ENCODE measurements around the gene C13orf46. TPM values are rescaled to one million over a fixed set of nuclear protein-coding genes. Genes with fewer than 3 reads are reported as not detected.

The C13orf46 gene
- total and polyA plus RNA-seq, 8 donors: 0.58 to 32.6 (median 8.7) TPM; not detected in 1

DNA sequence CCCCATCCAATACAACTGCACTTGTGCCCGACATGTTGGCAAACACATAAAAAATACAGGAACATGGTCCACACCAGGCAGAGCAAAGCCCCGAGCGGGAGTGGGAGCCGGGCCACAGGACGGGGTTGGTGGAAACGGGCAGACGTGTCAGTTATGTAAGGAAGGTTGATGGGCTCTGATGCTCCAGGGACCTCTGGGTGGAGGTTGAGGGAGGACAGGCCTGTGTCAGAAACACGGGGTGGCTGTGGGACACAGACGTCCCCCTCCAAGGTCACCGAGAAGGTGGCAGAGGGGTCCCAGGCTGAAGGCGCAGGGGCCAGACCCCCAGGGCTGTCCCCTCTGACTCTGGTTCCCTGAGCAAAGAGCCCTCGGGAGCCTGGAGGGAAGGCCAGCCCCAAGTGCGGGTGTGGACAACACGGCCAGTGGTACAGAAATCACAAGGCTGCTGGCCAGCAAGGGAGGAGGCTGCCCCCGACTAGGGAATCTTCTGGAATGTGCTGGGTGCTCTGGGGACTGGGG, 31.4 kb upstream of the C13orf46 start:
- Histone ChIP-seq H3K36me3 (peaks cover 8 to 55% (median 35%) of the 10 kb centered on the region in 4 donors), H3K4me3 (no peak overlapping the region), H3K9me3 (no peaks in the 10 kb centered on the region), H3K27me3 (no peaks in the 10 kb centered on the region), H3K27ac (peak overlapping the region in 3 of 5 donors; percentile 12 to 50 (median 30)), H3K4me1 (peaks cover 0 to 3% (median 0%) of the 10 kb centered on the region in 4 donors)
- TF ChIP-seq POLR2A (IDR thresholded peaks at IDR 0.05) (no peak), POLR2AphosphoS5 (IDR thresholded peaks at IDR 0.05) (no peak), EP300 (IDR thresholded peaks at IDR 0.05) (no peak)
- TF ChIP-seq, protein P1, sequence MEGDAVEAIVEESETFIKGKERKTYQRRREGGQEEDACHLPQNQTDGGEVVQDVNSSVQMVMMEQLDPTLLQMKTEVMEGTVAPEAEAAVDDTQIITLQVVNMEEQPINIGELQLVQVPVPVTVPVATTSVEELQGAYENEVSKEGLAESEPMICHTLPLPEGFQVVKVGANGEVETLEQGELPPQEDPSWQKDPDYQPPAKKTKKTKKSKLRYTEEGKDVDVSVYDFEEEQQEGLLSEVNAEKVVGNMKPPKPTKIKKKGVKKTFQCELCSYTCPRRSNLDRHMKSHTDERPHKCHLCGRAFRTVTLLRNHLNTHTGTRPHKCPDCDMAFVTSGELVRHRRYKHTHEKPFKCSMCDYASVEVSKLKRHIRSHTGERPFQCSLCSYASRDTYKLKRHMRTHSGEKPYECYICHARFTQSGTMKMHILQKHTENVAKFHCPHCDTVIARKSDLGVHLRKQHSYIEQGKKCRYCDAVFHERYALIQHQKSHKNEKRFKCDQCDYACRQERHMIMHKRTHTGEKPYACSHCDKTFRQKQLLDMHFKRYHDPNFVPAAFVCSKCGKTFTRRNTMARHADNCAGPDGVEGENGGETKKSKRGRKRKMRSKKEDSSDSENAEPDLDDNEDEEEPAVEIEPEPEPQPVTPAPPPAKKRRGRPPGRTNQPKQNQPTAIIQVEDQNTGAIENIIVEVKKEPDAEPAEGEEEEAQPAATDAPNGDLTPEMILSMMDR (IDR thresholded peaks at IDR 0.05): no peak
- no peak for DNase-seq
- intact Hi-C loops (cut with DNase I; ENCODE audit: low total_unique reads): no loop called here
- WGBS, 5 donors: 72 to 88% (median 82%) methylated on average over 13 to 15 of the region's 15 CpGs

DNA sequence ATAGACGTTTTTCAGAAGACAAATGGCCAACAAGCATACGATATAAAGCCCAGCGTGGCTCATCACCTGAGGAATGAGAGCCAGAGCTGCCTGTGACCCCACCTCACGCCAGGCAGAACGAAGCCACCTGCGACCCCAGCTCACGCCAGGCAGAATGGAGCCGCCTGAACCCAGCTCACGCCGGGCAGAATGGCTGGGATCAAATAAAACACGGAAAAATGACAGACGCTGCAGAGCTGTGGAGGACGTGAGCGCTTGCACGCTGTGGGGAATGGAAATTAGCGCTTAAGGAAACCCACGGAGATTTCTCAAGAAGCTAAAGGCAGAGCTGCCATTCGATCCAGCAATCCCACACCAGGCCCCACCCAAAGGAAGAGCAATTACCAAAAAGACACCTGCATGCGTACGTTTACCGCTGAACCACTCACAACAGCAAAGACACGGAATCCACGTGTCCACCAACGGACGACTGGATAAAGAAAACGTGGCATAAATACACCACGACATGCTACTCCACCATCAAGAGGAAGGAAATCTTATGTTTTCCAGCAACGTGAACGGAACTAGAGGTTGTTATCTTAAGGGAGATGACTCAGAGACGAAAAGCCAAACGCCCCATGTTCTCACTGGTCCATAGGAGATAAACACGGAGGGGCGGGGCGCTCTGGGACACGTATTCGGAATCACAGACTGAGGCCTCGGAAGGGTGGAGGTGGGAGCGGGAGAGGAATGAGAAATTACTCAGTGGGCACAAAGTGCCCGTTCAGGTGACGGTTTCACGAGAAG, 30.7 kb upstream of the C13orf46 start:
- Histone ChIP-seq H3K9me3 (no peaks in the 10 kb centered on the region), H3K27ac (peak overlapping the region in 3 of 5 donors; percentile 50 to 69 (median 54)), H3K27me3 (no peaks in the 10 kb centered on the region), H3K4me1 (peaks cover 0 to 3% (median 0%) of the 10 kb centered on the region in 4 donors), H3K36me3 (peaks cover 8 to 51% (median 31%) of the 10 kb centered on the region in 4 donors), H3K4me3 (no peak overlapping the region)
- TF ChIP-seq POLR2AphosphoS5 (IDR thresholded peaks at IDR 0.05): peak in 1 of 3 donors; percentile 48
- TF ChIP-seq, protein P1 (IDR thresholded peaks at IDR 0.05): no peak
- no peak for TF ChIP-seq POLR2A (IDR thresholded peaks at IDR 0.05)
- peak in 1 of 2 donors; percentile 77 for DNase-seq
- 74 to 82% (median 77%) methylated on average over 41 of the region's 41 CpGs for WGBS, 5 donors
- intact Hi-C loops (cut with DNase I; ENCODE audit: low total_unique reads): no loop called here

DNA sequence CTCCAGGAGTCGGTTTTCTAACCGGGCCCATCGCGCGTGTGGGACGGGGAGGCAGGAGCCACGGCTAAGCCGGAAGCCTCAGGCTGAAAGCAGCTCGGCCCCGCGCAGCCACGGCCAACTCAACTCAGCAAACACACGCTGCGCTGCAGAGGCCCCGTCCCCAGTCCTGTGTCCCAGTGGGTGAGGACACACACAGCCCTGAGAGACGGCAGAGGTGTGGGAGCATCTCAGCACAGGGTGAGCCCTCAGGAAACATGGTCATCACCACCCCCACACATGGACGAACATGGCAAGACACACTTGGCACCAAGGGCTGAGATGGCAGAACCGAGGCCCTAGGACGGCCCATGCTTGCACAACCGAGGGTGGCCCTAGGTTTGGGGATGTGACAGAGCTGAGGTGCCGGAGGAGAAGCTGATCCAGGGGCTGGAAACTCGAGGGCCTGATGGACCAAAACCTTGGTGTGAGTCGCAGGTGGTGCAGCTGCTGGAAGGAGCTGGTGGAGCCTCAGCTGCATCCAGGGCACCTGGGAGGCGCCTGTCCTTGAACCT, 29.0 kb upstream of the C13orf46 start:
- Histone ChIP-seq H3K27ac (no peak overlapping the region), H3K36me3 (peaks cover 0 to 48% (median 22%) of the 10 kb centered on the region in 4 donors), H3K27me3 (no peaks in the 10 kb centered on the region), H3K4me3 (no peak overlapping the region), H3K9me3 (no peaks in the 10 kb centered on the region), H3K4me1 (peaks cover 0 to 6% (median 3%) of the 10 kb centered on the region in 4 donors)
- WGBS, 5 donors: 89 to 93% (median 92%) methylated on average over 21 to 24 of the region's 24 CpGs
- DNase-seq: no peak
- intact Hi-C loops (cut with DNase I; ENCODE audit: low total_unique reads): no loop called here
- TF ChIP-seq POLR2A (IDR thresholded peaks at IDR 0.05) (no peak), POLR2AphosphoS5 (IDR thresholded peaks at IDR 0.05) (no peak), EP300 (IDR thresholded peaks at IDR 0.05) (no peak)
- TF ChIP-seq, protein P1 (IDR thresholded peaks at IDR 0.05): no peak

DNA sequence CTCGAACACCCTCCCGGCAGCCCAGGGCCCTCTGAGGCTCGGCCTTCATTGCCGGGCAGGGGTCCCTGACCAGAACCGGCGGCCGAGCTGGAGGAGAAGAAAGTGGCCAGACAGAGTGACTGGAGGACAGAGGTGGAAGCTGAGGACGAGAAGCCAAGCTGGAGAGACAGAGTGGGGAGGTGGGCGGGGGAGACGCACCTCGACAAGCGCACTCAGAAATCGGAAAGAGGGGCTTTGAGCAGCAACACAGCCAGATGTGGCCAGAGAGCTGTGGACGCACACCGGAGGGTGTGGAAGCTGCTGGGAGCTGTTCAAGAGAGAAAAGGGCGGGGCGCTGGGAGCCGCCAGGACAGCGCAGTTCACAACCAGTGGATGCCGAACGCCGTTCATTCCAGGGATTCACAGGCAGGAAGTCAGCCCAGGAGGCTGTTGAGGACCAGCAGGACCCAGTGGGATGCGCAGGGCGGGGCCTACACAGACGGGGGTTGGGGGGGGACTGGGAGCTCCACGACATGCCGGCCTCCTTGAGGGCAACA, 28.2 kb upstream of the C13orf46 start:
- Histone ChIP-seq H3K4me3 (no peak overlapping the region), H3K9me3 (no peaks in the 10 kb centered on the region), H3K4me1 (peaks cover 0 to 9% (median 4%) of the 10 kb centered on the region in 4 donors), H3K36me3 (peaks cover 0 to 46% (median 22%) of the 10 kb centered on the region in 4 donors), H3K27ac (no peak overlapping the region), H3K27me3 (no peaks in the 10 kb centered on the region)
- WGBS, 5 donors: 55 to 80% (median 68%) methylated on average over 27 of the region's 27 CpGs
- intact Hi-C loops (cut with DNase I; ENCODE audit: low total_unique reads): no loop called here
- peak in 1 of 2 donors; percentile 60 for DNase-seq
- no peak for TF ChIP-seq POLR2AphosphoS5 (IDR thresholded peaks at IDR 0.05)
- TF ChIP-seq, protein P1 (IDR thresholded peaks at IDR 0.05): no peak
- no peak for TF ChIP-seq EP300 (IDR thresholded peaks at IDR 0.05)
- no peak for TF ChIP-seq POLR2A (IDR thresholded peaks at IDR 0.05)
